ENCODE results near the gene CADM1.
"Not testable (repeated sequence)": the region's sequence is repeated elsewhere in the genome, so short reads cannot be mapped to it uniquely, and the experiment has no call there.

The CADM1 gene

GRCh38 chr11:115476463-115477286, 27.5 kb downstream of the CADM1 start:
- no peak for DNase-seq

GRCh38 chr11:115475564-115475963, 28.7 kb downstream of the CADM1 start:
- no peak for DNase-seq

GRCh38 chr11:115474306-115474705, 29.9 kb downstream of the CADM1 start:
- not testable (repeated sequence) for DNase-seq

- no peak for DNase-seq
Observed at GRCh38 chr11:115473167-115473566, 31.0 kb downstream of the CADM1 start.

- DNase-seq = no peak
Observed at GRCh38 chr11:115471367-115471766, 32.8 kb downstream of the CADM1 start.

GRCh38 chr11:115470928-115471327, 33.3 kb downstream of the CADM1 start:
- DNase-seq = no peak

GRCh38 chr11:115469361-115469760, 34.9 kb downstream of the CADM1 start:
- DNase-seq = no peak

GRCh38 chr11:115466122-115466521, 38.1 kb downstream of the CADM1 start:
- no peak for DNase-seq

GRCh38 chr11:115464269-115464668, 39.9 kb downstream of the CADM1 start:
- peak; percentile 17 for DNase-seq

GRCh38 chr11:115463606-115464005, 40.6 kb downstream of the CADM1 start:
- no peak for DNase-seq

GRCh38 chr11:115462757-115463156, 41.5 kb downstream of the CADM1 start:
- no peak for DNase-seq

- DNase-seq = no peak
Observed at GRCh38 chr11:115462004-115462541, 42.1 kb downstream of the CADM1 start.

- no peak for DNase-seq
Observed at GRCh38 chr11:115460512-115460911, 43.7 kb downstream of the CADM1 start.

GRCh38 chr11:115459563-115459962, 44.7 kb downstream of the CADM1 start:
- peak; percentile 4 for DNase-seq

GRCh38 chr11:115458877-115459276, 45.3 kb downstream of the CADM1 start:
- DNase-seq = no peak

- no peak for DNase-seq
Observed at GRCh38 chr11:115456019-115456418, 48.2 kb downstream of the CADM1 start.

GRCh38 chr11:115455613-115456012, 48.6 kb downstream of the CADM1 start:
- DNase-seq = no peak

- no peak for DNase-seq
Observed at GRCh38 chr11:115454525-115454924, 49.7 kb downstream of the CADM1 start.

- no peak for DNase-seq
Observed at GRCh38 chr11:115453693-115454490, 50.3 kb downstream of the CADM1 start.

- no peak for DNase-seq
Observed at GRCh38 chr11:115452241-115452640, 52.0 kb downstream of the CADM1 start.

GRCh38 chr11:115450519-115450918, 53.7 kb downstream of the CADM1 start:
- DNase-seq = no peak

- DNase-seq = no peak
Observed at GRCh38 chr11:115447273-115447864, 56.8 kb downstream of the CADM1 start.

- no peak for DNase-seq
Observed at GRCh38 chr11:115446214-115446613, 58.0 kb downstream of the CADM1 start.
